Islet of Langerhans (tissue), 1 donor: Measurements from ENCODE around the gene NPL.

ENCODE experiments used
- FAIRE-seq: peaks from one replicate; lab custom pipeline; 2011; peaks lifted over from hg19 to GRCh38; lab: Jason Lieb, UNC

Gene NPL

DNA sequence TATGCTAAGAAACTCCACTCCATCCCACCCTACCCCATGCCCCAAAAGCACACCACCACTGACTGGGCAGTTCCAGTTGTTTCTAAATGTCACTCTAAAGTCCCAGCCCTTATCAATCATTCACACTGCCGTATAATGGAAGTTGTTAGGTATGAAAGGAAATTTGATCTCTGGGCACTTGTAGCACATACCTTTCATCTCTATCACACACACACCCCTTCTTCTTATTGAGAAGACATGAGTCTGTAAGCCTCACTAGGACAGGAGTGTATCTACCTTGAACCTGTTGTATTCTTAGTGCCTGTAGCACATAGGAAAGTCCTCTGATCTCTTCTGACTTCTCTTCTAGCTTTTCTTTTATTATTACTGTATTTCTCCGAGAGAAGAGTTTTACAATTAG, 27.3 kb downstream of the NPL start:
- FAIRE-seq = no peak

DNA sequence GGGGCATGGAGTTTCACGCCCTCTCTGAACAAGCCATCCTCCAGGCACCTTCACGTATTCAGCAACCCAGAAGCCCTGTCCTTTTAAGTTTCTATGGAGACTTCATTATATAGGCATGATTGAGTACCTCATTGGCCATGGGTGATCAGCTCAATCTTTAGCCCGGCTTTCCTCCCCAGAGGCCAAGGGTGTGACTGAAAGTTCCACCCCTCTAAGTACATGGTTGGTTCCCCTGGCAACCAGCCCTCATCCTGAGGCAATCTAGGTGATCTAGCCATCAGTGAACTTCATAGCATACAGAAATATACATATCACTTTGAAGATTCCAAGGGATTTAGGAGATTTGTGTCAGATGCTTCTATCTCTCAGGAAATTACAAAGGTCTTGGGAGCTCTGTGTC, 28.2 kb downstream of the NPL start:
- no peak for FAIRE-seq

DNA sequence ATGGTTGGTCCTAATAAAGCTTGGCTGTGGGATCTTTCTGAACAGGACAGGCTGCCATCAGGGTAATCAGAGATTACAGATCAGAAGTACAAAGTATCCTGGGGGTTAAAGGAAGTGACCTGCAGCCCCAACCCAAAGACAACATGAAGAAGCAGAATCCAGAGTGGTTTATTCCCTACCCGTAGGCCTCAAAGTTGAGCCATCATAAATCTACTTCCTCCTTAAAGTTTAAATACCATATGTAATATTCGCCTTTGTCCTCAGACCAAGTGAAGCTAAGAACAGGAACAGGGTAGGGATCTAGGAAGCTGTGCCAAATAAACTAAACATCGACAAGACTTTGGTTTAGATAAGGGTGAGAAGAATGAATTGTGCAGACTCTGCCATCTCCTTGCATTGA, 33.6 kb downstream of the NPL start:
- no peak for FAIRE-seq

DNA sequence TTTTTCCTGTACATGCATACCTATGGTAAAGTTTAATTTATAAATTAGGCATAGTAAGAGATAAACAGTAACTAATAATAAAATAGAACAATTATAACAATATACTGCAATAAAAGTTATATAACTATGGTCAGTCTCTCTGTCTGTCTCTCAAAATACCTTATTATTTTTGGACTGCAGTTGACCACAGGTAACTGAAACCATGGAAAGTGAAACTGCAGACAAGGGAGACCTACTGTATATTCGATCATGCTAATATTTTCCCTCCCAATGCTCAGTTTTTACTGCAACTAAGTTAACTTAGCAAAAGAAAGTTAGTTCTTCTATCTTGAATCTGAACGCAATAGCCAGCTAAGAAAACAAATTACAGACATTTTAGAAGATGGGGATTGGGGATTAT, 37.3 kb downstream of the NPL start:
- no peak for FAIRE-seq

DNA sequence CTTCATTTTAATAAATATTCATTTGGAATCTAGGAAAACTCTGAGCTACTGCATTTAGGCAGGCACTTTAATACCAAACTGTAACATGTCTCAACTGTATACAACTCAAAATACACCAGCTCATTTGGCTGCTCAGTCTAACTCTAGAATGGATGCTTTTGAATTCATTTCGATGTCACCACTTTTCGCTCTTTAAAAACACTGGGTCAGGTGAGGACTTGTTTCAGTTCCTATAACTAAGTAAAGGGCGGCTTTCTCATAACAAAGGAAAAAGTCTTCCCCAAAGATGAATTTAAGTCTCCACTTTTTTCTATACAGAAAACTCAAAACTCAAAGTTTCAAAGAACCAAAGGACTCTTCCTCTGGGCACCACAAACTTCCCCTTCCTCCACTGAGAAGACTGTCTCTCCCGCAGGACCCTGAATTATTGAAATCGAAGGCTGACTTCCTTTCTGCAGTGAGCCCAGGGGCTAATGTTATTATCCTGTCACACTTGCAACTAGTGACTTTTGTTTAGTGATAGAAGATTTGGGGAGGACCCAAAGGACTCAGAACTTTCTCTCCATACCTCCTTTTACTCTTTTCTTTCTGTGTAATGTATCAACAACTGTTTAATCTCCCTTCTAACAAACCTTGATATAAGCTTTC, 39.8 kb downstream of the NPL start:
- no peak for FAIRE-seq

DNA sequence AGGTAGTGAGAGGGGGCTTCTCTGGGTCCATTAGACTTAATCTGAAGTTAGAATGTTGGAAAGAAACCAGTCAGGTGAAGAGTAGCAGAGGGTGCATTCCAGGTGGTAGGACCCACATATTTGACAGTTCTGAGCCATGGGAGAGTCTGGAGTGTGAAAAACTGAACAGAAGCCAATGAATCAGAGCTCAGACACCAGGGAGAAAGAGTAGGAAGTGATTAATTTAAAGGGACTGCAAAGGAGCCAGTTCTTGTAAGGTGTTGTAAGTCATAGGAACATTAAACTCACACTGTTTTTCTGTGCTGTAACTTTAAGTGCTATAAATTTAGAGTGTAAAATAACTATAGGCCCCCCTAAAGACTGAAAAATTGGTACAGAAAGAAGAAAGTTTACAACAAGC, 43.7 kb downstream of the NPL start:
- no peak for FAIRE-seq

DNA sequence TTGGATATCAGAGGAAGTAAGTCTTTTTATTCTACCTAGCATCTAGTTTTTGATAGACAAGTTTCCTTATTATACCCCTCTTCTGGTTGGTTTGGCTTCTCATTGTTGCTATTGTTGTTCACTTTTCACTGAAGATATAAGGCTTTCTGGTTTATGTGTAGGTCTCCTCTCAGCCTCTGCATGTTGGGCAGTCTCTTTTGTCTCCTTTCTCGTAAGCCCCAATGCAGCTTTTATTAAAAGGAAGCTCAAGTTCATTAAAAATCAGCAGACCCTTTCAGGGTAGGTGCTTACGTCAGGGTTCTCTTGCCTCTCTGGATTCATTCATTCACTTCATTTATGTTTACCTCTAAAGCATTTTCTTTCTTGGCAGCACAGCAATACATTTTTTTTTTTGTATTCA, 44.8 kb downstream of the NPL start:
- no peak for FAIRE-seq

DNA sequence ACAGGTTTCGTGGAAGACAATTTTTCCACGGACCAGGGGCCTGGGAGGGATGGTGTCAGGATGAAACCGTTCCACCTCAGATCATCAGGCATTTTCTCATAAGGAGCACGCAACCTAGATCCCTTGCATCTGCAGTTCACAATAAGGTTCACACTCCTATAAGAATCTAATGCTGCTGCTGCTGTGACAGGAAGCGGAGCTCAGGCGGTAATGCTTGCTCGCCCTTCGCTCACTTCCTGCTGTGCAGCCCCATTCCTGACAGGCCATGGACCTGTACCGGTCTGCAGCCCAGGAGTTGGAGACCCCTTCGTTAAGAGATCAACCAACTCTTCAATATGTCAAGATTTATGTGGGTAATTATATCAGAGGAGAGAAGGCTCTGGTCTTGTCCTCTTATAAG, 46.2 kb downstream of the NPL start:
- FAIRE-seq = no peak

DNA sequence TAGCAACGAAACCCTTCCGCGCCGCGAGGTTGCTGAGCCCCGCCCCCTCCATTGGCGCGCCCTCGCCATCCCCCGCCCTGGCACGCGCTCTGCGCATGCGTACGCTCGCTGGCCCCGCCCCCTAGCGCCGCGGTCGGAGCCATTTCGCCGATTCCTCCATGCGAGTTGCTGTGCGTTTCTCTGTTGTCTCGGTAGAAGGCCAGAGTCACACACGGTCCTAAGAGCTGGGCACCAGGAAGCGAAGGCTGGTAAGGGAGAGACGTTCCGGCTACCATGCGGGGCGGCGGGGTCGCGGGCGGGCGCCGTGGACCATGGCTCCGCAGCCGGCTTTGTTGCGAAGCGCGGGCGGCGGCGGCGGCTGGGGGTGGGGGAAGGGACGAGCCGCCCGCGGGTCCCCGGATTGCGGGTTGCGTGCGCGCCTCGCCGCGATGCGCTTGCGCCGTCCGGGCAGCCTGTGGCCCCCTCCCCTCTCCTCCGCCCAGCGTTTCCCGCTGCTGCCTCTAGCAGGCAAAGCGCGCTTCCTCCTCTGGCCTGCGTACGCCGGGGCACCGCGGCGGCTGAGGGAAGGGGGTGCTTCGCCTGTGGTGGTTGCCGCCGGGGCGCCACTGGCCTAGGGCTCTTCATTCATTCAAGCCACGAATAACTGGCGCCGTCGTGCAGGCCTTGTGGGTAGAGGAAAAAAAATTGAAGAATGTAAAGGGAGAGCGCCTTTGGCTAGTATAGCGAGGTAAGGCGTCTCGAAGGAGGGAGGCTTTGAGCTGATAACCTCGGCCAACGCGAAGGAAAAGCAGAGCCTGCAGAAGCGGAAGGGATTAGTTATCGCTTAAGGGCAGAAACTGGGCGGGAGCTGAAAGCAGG, 49.9 kb downstream of the NPL start, which contains the start of gene DHX9:
TSS of gene DHX9 (plus strand) at position 139 of the 858 bp plus-strand sequence. CDS start 3,220 bp downstream, outside the sequence.
- FAIRE-seq = no peak

DNA sequence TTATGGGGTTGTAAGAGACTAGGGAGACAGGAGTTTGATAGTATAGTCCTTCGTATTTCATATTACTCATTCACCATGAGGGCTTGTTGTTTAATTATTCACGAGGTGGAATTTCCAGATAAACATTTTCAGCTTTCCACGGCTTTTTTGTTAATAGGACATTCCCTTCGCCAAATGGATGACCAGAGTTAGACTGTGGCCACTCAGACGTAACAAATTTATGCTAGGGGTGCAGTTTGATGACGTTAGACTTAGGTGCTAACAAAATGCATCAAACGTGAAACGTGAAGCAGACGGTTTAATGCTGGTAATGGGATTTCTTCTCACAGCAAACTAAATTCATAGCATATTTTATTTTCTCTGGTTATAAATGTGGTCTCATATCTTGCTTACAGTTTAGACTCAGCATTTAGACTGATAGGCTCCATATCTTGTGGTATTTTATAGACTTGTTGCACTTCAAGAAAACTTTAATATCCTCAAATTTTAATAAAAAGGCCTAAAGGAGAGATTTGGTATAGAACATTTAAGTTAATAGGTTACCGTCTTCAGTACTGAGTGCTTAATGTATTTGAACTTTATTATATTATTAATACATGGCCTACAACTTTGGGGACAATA, 51.9 kb downstream of the NPL start:
- FAIRE-seq = no peak

DNA sequence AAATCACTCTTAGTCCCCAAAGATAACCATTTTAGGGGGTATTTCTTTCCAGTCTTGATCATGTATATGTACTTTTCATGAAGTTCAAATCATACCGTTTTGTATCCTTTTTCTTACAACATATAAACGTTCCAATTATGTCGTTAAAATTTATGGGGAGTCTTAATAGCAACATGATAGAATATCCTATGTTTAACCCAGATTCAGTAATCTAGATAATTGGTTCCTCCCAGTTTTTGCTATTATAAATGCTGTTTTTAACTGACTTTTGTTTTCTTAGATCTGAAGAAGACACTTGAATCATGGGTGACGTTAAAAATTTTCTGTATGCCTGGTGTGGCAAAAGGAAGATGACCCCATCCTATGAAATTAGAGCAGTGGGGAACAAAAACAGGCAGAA, 52.7 kb downstream of the NPL start:
- no peak for FAIRE-seq

DNA sequence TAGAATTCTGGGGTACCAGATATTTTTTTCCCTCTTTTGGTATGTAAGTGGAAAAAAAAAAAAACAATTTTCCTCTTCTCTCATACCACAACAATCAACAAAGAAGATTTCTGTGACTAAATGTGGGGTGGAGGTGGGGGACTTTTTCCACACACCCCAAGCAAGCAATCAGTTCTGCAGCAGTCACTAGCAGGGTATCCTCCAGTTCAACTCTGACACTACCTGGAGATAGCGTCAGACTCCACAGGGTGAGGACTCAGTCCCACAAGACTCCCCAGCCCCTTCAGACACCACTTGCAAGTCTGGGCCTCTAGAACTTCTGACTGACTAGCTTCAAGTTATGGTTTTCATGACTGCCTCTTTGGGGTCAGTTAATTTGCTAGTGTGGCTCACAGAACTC, 55.8 kb downstream of the NPL start:
- FAIRE-seq = no peak

DNA sequence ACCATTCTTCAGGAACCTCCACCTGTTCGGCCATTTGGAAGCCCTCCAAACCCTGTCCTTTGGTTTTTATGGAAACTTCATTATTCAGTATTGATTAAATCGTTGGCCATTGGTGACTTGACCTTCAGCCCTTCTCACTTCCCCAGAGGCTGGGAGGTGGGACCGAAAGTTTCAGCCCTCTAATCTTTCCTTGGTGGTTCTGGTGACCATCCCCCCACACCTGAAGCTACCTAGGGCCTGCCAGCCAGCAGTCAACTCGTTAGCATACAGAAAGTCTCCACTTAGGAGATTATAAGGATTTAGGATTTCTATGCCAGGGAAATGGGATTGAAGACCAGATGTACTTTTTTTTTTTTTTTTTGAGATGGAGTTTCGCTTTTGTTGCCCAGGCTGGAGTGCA, 56.3 kb downstream of the NPL start:
- no peak for FAIRE-seq

DNA sequence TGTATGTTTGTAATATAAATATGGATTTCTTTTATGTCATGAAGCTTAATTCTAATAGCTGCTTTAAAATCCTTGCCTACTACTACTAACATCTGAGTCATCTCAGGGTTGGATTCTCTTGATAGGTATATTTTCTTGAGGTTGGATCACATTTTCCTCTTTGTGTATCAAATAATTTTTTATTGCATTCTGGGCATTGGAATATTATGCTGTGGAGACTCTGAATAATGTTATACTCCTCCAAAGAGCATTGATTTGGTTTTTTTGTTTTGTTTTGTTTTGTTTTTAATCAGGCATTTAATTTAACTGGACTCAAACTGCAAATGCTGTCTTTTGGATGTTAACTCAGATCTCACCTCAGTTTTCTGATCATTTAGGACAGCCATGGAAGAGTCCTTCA, 57.5 kb downstream of the NPL start:
- FAIRE-seq = no peak

DNA sequence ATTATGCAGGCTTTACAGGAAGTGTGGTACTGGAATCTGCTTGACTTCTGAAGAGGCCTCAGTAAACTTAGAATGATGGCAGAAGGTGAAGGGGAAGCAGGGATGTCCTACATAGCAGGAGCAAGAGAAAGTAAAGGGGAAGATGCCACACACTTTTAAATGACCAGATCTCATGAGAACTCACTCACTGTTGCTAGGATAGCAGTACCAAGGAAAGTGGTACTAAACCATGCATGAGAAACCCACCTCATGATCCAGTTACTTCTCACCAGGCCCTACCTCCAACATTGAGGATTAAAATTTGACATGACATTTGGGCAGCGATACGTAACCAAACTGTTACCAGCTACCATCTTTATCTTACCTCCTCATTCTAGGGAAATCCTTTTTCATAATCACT, 59.2 kb downstream of the NPL start:
- FAIRE-seq = no peak

DNA sequence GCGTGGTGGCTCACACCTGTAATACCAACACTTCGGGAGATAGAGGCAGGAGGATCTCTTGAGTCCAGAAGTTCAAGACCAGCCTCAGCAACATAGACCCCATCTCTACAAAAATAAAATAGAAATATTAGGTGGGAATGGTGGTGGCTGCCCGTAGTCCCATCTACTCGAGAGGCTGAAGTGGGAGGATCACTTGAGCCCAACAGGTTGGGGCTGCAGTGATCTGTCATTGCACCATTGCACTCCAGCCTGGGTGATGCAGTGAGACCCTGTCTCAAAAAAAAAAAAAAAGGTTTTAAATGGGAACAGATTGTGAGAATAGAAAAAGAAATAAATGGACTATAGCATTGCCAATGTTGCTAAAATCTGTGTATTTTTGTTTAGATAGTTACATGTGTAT, 60.7 kb downstream of the NPL start:
- no peak for FAIRE-seq

DNA sequence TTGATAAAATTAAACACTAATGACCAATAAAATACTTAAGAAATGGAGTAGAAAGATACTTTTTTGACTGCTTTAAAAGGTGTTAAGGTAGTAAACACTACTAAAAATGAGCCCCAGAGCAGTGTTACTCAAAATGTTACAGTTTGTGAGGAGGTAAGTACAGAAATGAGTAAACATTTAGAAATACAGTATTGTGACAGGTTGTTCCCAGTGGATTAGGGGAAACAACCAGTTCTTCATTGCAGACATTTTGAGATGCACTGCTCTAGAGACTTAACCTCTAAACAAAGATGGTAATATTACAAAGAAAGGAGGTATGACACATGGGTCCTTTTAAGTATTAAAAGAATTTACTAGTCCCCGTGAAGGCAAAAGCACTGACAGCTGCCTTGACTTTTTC, 62.3 kb downstream of the NPL start:
- no peak for FAIRE-seq

DNA sequence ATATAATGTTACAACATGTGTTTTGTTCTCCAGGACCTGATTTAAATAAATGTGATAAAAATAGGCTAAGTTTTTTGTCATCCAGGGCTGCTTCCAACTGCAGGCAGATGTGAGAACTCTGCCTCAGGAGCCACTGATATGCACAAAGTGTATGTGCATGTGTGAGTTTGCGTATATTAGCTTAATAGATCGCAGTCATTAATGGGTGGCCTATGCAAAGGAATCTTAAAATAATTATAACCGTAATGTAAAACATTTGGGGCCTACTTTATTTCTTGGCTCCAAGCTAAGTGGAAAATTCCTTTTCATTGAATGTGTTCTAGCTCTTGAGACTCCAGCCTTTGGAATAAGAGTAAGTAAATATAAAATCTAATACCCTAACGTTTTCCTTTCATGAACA, 66.3 kb downstream of the NPL start:
- FAIRE-seq = no peak

DNA sequence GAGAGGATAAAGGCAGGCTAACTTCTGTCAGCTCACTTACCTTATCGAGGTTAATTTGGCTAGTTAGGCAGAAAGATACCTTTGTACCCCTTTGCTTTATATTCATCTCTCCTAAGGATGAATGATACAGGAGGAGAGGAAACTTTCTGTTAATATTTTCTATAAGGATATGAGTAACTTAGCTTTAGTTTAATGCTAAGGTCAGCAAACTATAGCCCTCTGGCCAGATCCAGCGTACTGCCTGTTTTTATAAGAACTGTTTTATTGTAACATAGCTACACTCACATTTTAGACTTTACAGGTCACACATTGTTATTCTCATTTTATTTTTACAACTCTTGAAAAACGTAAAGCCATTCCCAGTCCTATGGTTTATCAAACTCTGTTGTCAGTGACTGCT, 67.6 kb downstream of the NPL start:
- no peak for FAIRE-seq

DNA sequence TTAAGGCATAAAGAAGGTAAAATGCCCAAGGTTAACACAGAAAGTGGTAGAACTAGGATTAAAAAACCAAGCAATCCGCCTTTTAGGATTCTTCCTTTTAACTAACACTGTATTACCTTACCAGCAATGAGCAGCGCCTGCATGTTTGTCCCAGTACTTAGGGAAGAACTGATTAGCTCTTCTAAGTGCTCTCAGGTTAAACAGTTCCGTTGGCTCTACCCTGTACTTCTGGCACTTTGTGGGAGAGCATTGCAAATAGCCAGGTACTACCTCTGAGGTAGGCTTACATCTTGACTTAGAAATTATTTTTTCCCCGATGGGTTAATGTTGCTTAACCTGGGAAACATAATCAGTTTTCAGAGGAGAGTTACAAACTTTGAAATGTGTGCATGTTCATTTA, 71.1 kb downstream of the NPL start:
- no peak for FAIRE-seq

DNA sequence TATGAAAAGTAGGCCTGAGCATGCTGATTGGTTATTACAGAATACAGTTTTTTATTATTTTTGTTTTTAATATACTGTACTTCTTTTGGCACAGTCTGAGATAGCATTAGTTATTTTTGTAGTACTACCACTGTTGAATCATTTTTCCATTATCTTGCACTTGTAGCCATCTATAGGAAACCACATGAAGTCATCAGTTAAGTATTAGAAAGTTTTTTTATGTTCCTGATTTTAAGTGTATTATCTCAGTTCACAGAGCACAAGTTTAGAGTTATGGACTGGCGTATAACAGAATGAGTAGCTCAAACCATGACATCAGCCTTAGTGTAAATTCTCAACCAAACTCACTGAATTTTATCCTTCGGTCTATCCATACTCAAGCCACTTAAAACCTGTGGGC, 72.4 kb downstream of the NPL start:
- no peak for FAIRE-seq

DNA sequence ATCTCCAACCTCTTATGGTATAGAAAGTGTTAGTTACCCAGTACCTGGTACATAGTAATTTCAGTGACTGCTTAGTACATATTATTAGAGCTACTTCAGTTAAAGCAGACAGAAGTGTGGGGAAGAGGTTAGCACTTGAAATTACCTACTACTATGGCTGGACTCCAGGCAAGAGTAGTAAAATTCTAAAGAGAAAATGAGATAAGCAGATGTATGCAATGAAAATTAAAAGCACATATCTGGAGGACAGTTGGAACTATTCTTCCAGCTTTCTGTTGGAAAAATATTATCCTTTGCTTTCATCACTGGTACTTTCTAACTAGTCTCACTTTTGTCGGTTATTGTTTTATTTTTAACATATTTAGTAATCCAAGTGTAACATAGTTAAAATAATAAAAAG, 73.3 kb downstream of the NPL start:
- FAIRE-seq = no peak

DNA sequence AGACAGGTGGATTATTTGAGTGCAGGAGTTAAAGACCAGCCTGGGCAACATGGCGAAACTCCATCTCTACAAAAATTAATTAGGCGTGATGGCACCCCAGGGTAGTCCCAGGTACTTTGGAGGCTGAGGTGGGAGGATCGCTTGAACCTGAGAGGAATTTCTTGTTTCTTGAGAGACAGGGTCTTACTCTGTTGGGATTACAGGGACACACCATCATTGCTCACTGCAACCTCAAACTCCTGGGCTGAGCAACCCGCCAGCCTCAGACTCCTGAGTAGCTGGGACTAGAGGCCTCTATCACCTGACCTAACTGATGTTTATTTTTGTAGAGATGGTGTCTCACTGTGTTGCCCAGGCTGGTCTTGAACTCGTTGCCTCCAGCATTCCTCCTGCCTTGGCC, 74.4 kb downstream of the NPL start:
- no peak for FAIRE-seq

DNA sequence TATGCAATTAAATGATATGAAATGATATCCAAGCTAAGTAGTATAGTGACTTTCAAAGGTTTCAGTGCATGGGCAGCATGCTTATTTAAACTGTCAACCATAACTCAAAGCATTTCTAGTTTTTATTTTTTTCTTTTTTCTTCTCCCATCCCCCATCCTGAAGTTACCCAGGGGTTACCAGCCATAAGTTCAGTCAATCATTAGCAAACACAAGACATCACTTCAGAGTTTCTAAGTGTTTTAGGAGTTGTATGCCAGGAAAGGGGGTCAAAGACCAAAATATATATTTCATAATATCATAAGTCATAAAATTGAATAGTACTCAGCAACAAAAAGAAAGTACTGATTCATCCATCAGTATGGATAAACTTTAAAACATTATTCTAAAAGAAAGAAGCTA, 78.3 kb downstream of the NPL start:
- no peak for FAIRE-seq
